Gastrocnemius medialis (tissue), 4 donors: ENCODE measurements around the gene TAMM41.

ENCODE experiments used
- POLR2A ChIP-seq, 2 donors: fragments of 450-650 bp; IDR thresholded peaks; one replicate each; pipeline ENCODE4 v1.6.1; 2017; ENCODE audit warnings: antibody characterized with exemption in 2 of 2, mild to moderate bottlenecking in 2 of 2, moderate library complexity in 2 of 2
- TF ChIP-seq, protein P1 (sequence below), 5 experiments: fragments of 450-650 bp in 3 of 5; fragments of 200-600 bp in 2 of 5; sonication (generic) in 2 of 5; IDR thresholded peaks in 4 of 5; conservative IDR thresholded peaks in 1 of 5; 1 replicate in 4 of 5; 2 replicates in 1 of 5; pipeline ENCODE4 v1.5.1; 2016 to 2019; ENCODE audit warnings: antibody characterized with exemption in 5 of 5, mild to moderate bottlenecking in 3 of 5, moderate library complexity in 3 of 5

DNA sequence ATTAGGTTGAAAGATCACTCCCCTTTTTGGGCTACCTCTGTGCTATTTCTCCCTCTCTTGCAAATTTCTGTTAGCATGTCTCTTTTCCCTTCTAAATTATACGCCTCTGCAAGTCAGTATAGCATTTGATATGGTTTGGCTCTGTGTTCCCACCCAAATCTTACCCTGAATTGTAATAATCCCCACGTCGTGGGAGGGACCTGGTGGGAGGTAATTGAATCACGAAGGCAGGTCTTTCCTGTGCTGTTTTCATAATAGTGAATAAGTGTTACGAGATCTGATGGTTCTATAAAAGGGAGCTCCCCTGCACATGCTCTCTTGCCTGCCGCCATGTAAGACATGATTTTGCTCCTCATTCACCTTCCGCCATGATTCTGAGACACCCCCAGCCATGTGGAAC is 41.0 kb downstream of the TAMM41 start:
- TF ChIP-seq, protein P1, sequence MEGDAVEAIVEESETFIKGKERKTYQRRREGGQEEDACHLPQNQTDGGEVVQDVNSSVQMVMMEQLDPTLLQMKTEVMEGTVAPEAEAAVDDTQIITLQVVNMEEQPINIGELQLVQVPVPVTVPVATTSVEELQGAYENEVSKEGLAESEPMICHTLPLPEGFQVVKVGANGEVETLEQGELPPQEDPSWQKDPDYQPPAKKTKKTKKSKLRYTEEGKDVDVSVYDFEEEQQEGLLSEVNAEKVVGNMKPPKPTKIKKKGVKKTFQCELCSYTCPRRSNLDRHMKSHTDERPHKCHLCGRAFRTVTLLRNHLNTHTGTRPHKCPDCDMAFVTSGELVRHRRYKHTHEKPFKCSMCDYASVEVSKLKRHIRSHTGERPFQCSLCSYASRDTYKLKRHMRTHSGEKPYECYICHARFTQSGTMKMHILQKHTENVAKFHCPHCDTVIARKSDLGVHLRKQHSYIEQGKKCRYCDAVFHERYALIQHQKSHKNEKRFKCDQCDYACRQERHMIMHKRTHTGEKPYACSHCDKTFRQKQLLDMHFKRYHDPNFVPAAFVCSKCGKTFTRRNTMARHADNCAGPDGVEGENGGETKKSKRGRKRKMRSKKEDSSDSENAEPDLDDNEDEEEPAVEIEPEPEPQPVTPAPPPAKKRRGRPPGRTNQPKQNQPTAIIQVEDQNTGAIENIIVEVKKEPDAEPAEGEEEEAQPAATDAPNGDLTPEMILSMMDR (IDR thresholded peaks at IDR 0.05 in 4 of 5, conservative IDR thresholded peaks at IDR 0.05 in 1 of 5) = no peak
- TF ChIP-seq POLR2A (IDR thresholded peaks at IDR 0.05) = no peak
